Activated CD4-positive, alpha-beta T cell treated with anti-CD3 and anti-CD28 coated beads, Interleukin-2, Interleukin-6, amounts not matched to agents 100 ng/mL and 50 ng/mL, durations not matched to agents 16 hours and 8 hours (primary cell): ENCODE measurements around the gene ZNF574.
A peak's percentile ranks its signal among the peaks of the same experiment; 100 is the strongest.

ENCODE experiments used
- DNase-seq: peaks from one replicate; pipeline ENCODE4 v3.0.0-alpha.2; 2020

The ZNF574 gene

DNA sequence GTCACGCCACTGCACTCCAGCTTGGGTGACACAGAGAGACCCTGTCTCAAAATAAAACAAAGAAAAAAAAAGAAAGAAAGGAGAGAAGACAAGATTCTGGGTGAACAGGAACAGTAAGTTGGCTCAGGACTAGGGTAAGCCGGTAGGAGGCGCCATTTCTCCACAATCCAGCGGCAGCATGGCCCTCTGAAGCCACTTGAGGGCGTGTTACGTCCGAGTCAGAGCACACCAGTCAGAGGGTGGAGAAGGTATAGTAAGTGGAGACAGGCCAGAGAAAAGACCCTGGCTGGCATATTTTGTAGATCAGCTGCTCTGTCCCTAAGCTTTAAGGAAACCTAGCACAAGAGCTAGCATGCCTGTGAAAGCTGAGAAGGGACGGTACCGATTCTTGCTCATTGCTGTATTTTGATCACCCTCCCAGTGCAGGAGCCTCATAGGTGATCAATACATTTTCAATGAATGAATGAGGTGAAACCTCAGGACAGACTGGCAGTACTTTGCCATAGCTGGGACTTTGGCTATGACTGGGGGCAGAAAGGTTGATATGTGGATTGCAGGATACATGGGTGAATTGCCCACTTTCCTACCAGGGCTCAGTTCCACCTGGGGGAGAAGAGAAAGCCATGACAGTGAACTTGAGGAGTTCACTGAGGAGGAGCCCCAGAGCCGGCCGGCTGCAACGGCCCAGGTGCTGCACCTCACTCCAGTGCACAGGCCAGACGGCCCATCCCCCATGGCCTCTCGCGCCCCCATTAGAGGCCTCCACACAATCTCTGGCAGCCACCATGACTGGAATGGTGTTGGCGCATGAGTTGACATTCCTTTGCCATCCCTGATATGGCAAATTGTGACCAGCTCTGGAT is 32.8 kb downstream of the ZNF574 start:
- peak; percentile 93 for DNase-seq

DNA sequence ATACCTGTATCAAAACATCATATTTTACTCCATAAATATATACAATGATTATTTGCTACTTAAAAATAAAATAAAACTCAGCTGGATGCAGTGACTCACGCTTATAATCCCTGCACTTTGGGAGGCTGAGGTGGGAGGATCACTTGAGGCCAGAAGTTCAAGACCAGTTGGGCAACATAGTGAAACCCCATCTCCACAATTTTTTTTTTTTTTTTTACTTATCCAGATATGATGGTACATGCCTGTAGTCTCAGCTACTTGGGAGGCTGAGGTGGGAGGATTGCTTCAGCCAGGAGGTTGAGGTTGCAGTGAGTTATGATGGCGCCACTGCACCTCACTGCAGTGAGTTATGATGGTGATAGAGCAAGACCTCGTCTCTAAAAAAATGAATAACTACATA is 33.9 kb downstream of the ZNF574 start:
- no peak for DNase-seq

DNA sequence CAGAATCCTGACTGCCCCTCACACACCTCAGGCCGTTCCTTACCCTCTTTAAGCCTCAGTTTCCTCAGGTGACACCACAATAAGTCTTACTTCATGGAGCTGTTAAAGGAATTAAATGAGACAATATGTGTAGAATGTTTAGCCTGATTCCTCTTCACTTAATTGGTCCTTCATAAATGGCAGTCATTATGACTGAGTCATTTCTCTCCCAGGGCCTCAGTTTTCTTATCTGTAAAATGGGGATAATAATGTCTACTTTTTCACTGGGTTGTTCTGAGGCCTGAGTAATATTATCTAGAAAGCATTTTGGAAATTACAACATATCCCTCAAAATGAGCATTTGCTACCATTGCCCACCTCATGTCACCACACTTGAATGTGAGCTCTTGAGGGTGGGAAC is 34.7 kb downstream of the ZNF574 start:
- no peak for DNase-seq

- DNase-seq = no peak
These were observed 35.4 kb downstream of the ZNF574 start for GRCh38 chr19:42111384-42111783.

DNA sequence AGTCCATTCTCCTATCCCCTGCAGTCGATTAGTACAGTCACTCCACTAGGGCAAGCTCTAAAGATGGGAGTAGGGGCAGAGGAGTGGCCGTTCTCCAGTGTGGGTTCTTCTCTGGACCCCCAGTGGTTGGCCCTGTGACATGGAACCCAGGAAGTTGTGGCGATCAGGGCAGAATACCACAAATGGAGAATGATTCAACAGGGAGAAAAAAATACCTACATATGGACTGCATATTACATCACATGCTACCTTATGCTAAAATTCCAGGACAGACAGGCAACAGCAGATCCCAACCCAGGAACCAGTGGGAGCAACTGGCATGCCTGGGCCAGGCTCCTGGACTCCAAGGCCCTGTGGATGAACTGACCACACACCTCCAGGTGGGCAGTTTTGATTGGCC is 35.8 kb downstream of the ZNF574 start:
- no peak for DNase-seq

DNA sequence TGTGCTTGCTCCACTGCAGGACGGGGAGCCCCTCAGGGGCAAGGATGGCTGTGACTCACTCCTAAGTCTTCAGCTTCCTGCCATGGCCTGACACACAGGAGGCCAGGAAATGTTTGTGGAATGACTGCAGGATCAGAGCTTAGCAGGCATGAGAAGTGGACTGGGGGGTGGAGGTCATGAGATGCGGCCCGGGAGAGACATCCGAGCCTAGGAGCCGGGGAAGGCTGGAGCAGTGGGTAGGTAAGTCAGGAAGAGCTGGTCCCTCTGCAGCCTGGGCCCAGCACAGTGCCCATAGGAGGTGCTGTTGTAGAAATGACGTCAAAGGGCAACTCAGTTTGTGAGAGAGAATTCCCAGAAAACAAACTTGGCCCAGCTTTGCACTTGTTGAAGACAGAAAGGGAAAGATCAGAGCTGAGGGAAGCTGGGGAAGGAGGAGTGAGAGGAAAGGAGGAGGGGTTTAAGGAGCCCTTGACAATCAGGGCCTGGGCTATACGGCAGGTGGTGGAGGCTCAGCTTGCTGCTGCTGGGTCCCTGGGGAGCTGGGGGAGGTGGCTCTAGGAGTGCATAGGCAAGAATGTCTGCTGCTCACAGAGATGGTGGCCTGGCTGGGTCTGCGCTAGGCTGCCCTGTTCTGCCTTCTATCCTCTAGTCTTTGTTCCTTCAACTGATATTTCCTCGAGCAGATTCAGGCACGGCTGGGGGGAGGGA is 37.8 kb downstream of the ZNF574 start:
- no peak for DNase-seq

DNA sequence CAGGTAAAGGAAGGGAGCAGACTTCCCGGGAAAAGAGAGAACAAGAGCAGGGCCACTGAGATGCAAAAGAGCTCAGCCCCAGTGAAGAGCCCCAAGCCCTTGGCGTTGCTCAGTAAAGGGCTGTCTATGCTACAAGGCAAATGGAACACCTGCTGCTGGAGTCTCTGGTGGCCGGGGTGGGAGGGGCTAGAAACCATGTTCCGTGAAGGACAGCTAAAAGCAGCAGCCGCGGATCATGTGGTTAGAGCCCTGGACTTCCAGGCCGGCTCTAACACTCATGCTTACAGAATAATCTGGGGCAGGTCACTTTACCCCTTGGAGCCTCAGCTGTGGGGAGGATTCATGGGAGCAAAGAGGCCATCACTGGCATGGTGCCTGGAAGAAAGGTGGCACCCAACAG is 38.4 kb downstream of the ZNF574 start:
- no peak for DNase-seq

- DNase-seq = no peak
These were observed 39.3 kb downstream of the ZNF574 start for GRCh38 chr19:42115219-42115618.

- no peak for DNase-seq
These were observed 39.7 kb downstream of the ZNF574 start for GRCh38 chr19:42115705-42116104.

DNA sequence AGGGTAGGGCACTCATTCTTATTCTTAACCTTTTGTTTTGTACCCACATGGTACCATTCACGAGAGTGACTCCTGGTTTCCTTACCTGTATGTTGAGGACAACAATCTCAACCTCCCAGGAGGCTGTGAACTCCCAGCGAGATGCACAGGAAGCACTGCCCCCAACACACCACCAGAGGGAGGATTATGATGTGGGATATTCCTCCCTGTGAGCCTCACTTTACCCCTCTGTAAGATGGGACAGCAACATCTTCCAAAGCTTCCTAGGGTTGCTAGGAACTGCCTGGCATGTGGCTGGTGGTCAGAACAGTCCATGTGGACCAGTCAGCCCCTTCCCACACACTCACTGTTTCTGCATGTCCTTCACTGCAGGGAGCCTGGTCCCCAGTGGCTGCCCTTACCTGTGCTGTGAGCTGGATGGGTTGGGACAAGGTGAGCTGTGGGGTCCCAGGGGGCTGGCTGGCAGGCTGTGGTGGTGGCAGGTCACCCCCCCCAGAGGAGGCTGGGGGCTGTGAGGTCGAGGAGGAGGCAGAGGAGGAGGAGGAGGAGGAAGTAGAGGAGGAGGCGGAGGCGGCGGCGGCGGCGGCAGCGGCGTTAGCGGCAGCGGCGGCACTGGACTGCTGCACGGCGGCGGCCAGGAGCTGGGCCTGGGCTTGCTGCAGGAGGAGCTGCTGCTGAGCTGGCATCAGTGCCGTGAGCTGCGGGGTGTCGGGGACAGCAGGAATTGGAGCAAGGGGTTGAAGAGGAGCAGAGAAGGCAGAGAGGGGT is 40.5 kb downstream of the ZNF574 start:
- no peak for DNase-seq

GRCh38 chr19:42117076-42117475 is 41.1 kb downstream of the ZNF574 start:
- no peak for DNase-seq

GRCh38 chr19:42120276-42120980 is 44.5 kb downstream of the ZNF574 start:
- DNase-seq = no peak

- DNase-seq = peak; percentile 34
These were observed 45.2 kb downstream of the ZNF574 start for GRCh38 chr19:42121036-42121621.

GRCh38 chr19:42121656-42122069 is 45.7 kb downstream of the ZNF574 start:
- peak; percentile 90 for DNase-seq

GRCh38 chr19:42122691-42123607 is 47.0 kb downstream of the ZNF574 start:
- peak; percentile 78 for DNase-seq

DNA sequence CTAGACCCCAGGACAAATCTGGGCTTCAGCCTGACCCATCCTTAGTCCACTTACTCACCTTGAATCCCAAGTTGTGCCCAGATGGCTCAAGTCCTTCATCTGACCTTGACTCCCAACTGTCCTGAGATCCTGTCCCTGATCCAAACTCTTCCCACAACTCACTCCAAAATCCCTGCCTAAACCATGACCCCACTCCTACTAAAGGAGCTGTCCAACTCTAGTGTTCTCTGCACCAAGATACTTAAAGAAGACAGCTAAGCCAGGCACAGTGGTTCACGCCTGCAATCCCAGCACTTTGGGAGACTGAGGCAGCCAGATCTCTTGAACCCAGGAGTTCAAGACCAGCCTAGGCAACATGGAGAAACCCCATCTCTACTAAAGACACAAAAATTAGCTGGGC is 47.8 kb downstream of the ZNF574 start:
- DNase-seq = no peak

- DNase-seq = no peak
These were observed 48.5 kb downstream of the ZNF574 start for GRCh38 chr19:42124386-42124901.

DNA sequence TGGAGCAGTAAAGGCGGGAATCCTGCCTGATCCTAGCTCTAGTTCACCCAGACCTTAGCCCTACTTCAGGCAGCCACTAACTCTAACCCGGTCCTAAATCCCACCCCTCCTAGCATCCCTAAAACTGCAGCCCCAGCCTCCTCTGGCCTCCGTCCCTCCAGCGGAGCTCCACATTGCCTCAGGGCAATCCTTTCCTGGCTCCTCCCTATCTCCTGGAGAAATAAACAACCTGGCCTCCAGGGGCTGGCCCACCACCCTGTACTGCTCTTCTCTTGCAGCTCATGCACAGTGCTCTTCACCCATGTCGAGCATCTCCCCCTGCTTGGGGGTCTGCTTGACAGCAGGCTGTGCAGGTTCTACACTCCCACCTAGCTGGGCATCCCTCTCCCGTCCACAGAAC is 49.6 kb downstream of the ZNF574 start:
- no peak for DNase-seq

GRCh38 chr19:42126574-42126973 is 50.6 kb downstream of the ZNF574 start:
- peak; percentile 31 for DNase-seq

DNA sequence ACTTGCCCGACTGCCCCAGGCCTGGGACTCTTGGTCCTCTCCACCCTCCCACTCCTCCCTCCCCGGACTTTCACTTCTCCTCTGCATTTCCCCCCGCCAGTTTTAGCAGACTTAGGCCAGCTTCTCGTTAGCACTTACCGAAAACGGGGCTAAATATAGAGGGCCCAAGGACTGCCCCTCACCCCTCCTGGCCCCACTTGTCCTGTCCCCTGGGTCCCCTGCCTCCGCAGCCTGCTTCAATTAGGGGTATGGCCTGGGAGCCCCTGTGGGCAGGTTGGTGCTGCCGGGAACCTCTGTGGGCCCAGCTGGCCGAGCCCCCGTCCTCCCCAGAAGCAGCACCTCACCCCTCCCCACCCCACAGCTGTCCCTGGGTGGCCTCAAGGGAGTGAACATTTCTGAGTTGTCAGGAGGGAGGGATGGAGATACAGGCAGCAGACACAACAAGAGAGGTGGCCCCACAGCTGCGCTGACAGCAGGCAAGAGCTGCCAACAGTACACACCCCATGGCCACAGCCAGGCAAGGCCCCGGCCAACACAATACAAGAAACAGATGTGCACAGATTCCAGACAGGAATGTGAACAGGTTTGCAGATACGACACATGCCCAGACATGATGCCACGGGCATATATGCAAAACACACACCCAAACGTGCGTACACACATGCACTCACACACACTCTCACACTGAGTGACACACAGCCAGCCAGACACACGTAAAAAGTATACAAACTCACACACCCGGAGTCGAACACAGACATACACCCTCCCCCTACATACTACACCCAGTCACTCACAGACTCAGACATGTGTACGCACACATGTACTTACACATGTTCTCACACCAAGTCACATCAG is 53.7 kb downstream of the ZNF574 start:
- no peak for DNase-seq
